ENCODE measurements around the gene IGSF8. TPM values are rescaled to one million over a fixed set of nuclear protein-coding genes. Genes with fewer than 3 reads are reported as not detected.

The IGSF8 gene
- total and polyA plus RNA-seq, 8 donors = 12.9 to 24.7 (median 18.4) TPM

GRCh38 chr1:160071289-160071688 lies 27.1 kb downstream of the IGSF8 start:
- no peak overlapping the region for H3K27ac ChIP-seq
- WGBS, 2 donors = 78 to 82% methylated on average over 5 of the region's 5 CpGs
- FAIRE-seq = no peak

GRCh38 chr1:160070243-160071163 lies 27.9 kb downstream of the IGSF8 start:
- no peak for FAIRE-seq

More at GRCh38 chr1:160071289-160071688, 27.1 kb downstream of the IGSF8 start:
- Histone ChIP-seq H3K27me3 (no peaks in the 10 kb centered on the region), H3K4me1 (peaks cover 0 to 7% (median 7%) of the 10 kb centered on the region in 3 donors), H3K36me3 (no peaks in the 10 kb centered on the region), H3K9me3 (no peaks in the 10 kb centered on the region), H3K4me3 (no peak overlapping the region)
- intact Hi-C loops (cut with DNase I) = no loop called here
- DNase-seq (no peak), ATAC-seq (no peak)
- TF ChIP-seq CTCF (IDR thresholded peaks at IDR 0.05) = no peak

GRCh38 chr1:160069460-160070231 lies 28.8 kb downstream of the IGSF8 start, which contains the start of gene KCNJ10:
Gene KCNJ10, minus strand, starts transcription at chr1:160070160. Its CDS starts 27,628 bp downstream, at chr1:160042532.
- Histone ChIP-seq H3K4me3 (peak within 1 kb of the TSS; percentile 26 to 60 (median 44)), H3K27me3 (no peaks in the 10 kb centered on the region), H3K27ac (no peak within 1 kb of the TSS), H3K9me3 (no peaks in the 10 kb centered on the region), H3K36me3 (no peaks in the 10 kb centered on the region), H3K4me1 (peaks cover 0 to 7% (median 7%) of the 10 kb centered on the region in 3 donors)
- TF ChIP-seq CTCF (IDR thresholded peaks at IDR 0.05) = no peak
- 21 to 22% methylated on average over 27 to 32 of the region's 32 CpGs for WGBS, 2 donors
- DNase-seq = peak in 3 of 6 donors; percentile 23 to 80 (median 67)
- FAIRE-seq = no peak
- peak in 3 of 4 donors; percentile 33 to 67 (median 56) for ATAC-seq
- intact Hi-C loops (cut with DNase I) = no loop called here

More at GRCh38 chr1:160070243-160071163, 27.9 kb downstream of the IGSF8 start:
- no peaks in the 10 kb centered on the region for H3K9me3 ChIP-seq
- peak overlapping the region; percentile 26 to 60 (median 44) for H3K4me3 ChIP-seq
- H3K27me3 ChIP-seq = no peaks in the 10 kb centered on the region
- peaks cover 0 to 7% (median 7%) of the 10 kb centered on the region in 3 donors for H3K4me1 ChIP-seq
- WGBS, 2 donors = 1 to 2% methylated on average over 40 to 46 of the region's 46 CpGs
- intact Hi-C loops (cut with DNase I) = no loop called here
- H3K27ac ChIP-seq = no peak overlapping the region
- H3K36me3 ChIP-seq = no peaks in the 10 kb centered on the region
- peak; percentile 84 to 94 (median 92) for ATAC-seq
- TF ChIP-seq CTCF (IDR thresholded peaks at IDR 0.05) = no peak
- peak; percentile 55 to 85 (median 75) for DNase-seq

GRCh38 chr1:160068225-160068624 lies 30.2 kb downstream of the IGSF8 start:
- WGBS, 2 donors = 66 to 72% methylated on average over 5 of the region's 5 CpGs
- intact Hi-C loops (cut with DNase I) = no loop called here
- Histone ChIP-seq H3K36me3 (no peaks in the 10 kb centered on the region), H3K27me3 (no peaks in the 10 kb centered on the region), H3K27ac (no peak overlapping the region), H3K4me3 (no peak overlapping the region), H3K9me3 (no peaks in the 10 kb centered on the region), H3K4me1 (peaks cover 0 to 7% (median 7%) of the 10 kb centered on the region in 3 donors)
- no peak for ATAC-seq
- no peak for FAIRE-seq
- TF ChIP-seq CTCF (IDR thresholded peaks at IDR 0.05) = no peak
- no peak for DNase-seq
